A673 (cell line): ENCODE results near the gene LCN15. TPM values are rescaled to one million over a fixed set of nuclear protein-coding genes. Genes with fewer than 3 reads are reported as not detected.
A peak's percentile ranks its signal among the peaks of the same experiment; 100 is the strongest.

ENCODE experiments used
- BruUV-seq: library from RNA; stranded (reverse); fragments of 400-500 nt; replicated peaks from 2 replicates; lab custom pipeline; 2021; lab: Mats Ljungman, UMichigan
- CTCF ChIA-PET: fragments of 300-600 bp; sonication (Branson Sonifier 250); formaldehyde crosslinking; loops from one replicate; lab custom pipeline; 2022; ENCODE audit warnings: antibody characterized with exemption; lab: Charles Lee
- POLR2A ChIA-PET: fragments of 300-600 bp; sonication (Branson Sonifier 250); formaldehyde crosslinking; loops from one replicate; lab custom pipeline; 2022; ENCODE audit warnings: antibody characterized with exemption; ENCODE audit not compliant: low non-redundant PET; lab: Charles Lee
- DNase-seq: peaks from one replicate; pipeline ENCODE4 v3.0.0-alpha.2; 2015; ENCODE audit warnings: low spot score
- H3K27ac ChIP-seq: fragments of 200-600 bp; sonication (generic); 2 replicates; pipeline ENCODE4 v1.5.1; 2016; ENCODE audit warnings: mixed run types, low read depth, mild to moderate bottlenecking, mixed read lengths, antibody characterized with exemption, low read length; ENCODE audit not compliant: poor library complexity, severe bottlenecking
- H3K27me3 ChIP-seq: fragments of 200-600 bp; sonication (generic); replicated peaks from 2 replicates; pipeline ENCODE4 v1.6.1; 2017; ENCODE audit warnings: mixed run types, low read depth, mild to moderate bottlenecking, mixed read lengths, antibody characterized with exemption, low read length; ENCODE audit not compliant: insufficient read depth, poor library complexity
- H3K36me3 ChIP-seq: fragments of 200-600 bp; sonication (generic); 2 replicates; pipeline ENCODE4 v1.6.1; 2016; ENCODE audit warnings: mixed run types, mild to moderate bottlenecking, mixed read lengths, antibody characterized with exemption, low read length; ENCODE audit not compliant: insufficient read depth, poor library complexity, severe bottlenecking
- H3K4me1 ChIP-seq: fragments of 200-600 bp; sonication (generic); 2 replicates; pipeline ENCODE4 v1.6.1; 2017; ENCODE audit warnings: mixed run types, mild to moderate bottlenecking, mixed read lengths, antibody characterized with exemption, low read length; ENCODE audit not compliant: insufficient read depth, poor library complexity, severe bottlenecking
- H3K4me3 ChIP-seq: fragments of 200-600 bp; sonication (generic); 2 replicates; pipeline ENCODE4 v1.5.1; 2016; ENCODE audit warnings: low read depth, mixed run types, mild to moderate bottlenecking, mixed read lengths, low read length; ENCODE audit not compliant: poor library complexity, severe bottlenecking
- H3K9me3 ChIP-seq: fragments of 200-600 bp; sonication (generic); 2 replicates; pipeline ENCODE4 v1.6.1; 2016; ENCODE audit warnings: mixed run types, low read depth, mild to moderate bottlenecking, mixed read lengths, antibody characterized with exemption, low read length; ENCODE audit not compliant: poor library complexity, severe bottlenecking
- CTCF ChIP-seq: fragments of 300-800, 200-600 bp; sonication (generic); conservative IDR thresholded peaks from 2 replicates; pipeline ENCODE4 v1.5.1; 2017; ENCODE audit warnings: low read depth, mild to moderate bottlenecking, antibody characterized with exemption, low read length, moderate library complexity, mixed read lengths
- EZH2 ChIP-seq: fragments of 200-600 bp; sonication (generic); IDR thresholded peaks from 2 replicates; pipeline ENCODE4 v1.6.1; 2017; ENCODE audit warnings: borderline replicate concordance, low read depth, mild to moderate bottlenecking, mixed read lengths, antibody characterized with exemption, low read length; ENCODE audit not compliant: poor library complexity, severe bottlenecking
- intact Hi-C: fragments of 100-400 bp; cut with micrococcal nuclease; formaldehyde crosslinking; loops from one replicate; pipeline ENCODE4 v1.10.0; 2022; ENCODE audit not compliant: unreplicated experiment
- total RNA-seq: library from RNA; stranded (reverse); gene quantifications from 2 replicates; pipeline ENCODE4 v1.2.3, GENCODE V29; 2021

The LCN15 gene
- total RNA-seq, 1 experiment from 2014 or later = not detected

DNA sequence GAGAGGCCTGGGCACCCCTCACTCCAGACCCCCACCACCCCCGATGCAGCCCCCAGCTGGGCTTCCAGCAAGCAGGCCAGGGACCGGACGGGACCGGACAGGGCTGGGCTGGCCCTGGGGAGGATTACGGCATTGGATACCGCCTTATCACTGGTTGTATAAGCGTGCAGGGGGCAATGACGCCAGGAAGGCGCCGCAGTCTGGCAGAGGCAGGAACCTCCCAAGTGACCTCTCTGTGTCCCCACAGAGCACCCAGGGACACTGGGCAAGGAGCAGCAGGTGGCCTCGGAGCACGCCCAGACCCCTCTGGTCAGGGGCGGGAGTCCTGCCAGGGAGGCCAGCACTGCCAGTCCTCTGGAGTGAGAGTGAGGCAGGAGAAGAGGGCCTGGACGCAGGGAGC, 723 bp upstream of the LCN15 start:
- POLR2A ChIA-PET = no interaction called here
- peaks cover 5% of the 10 kb centered on the region for H3K4me1 ChIP-seq
- no peaks in the 10 kb centered on the region for H3K9me3 ChIP-seq
- CTCF ChIA-PET = interaction anchor here (0.6 to 0.7 kb wide), 2 partner anchors 14 to 79 kb away, joined by 3 to 5 read pairs; no protein-coding TSS in a partner anchor
- no peaks in the 10 kb centered on the region for H3K27me3 ChIP-seq
- H3K4me3 ChIP-seq = no peak overlapping the region
- intact Hi-C loops = no loop called here
- H3K27ac ChIP-seq = no peak overlapping the region
- H3K36me3 ChIP-seq = no peaks in the 10 kb centered on the region
- no TSS peak for BruUV-seq
- no peak for DNase-seq
- no peak for TF ChIP-seq EZH2
- TF ChIP-seq CTCF = no peak

- H3K4me3 ChIP-seq = no peak overlapping the region
- H3K9me3 ChIP-seq = no peaks in the 10 kb centered on the region
- intact Hi-C loops = no loop called here
- no peak overlapping the region for H3K27ac ChIP-seq
- POLR2A ChIA-PET = no interaction called here
- DNase-seq = no peak
- no TSS peak for BruUV-seq
- no peaks in the 10 kb centered on the region for H3K27me3 ChIP-seq
- H3K36me3 ChIP-seq = no peaks in the 10 kb centered on the region
- CTCF ChIA-PET = interaction anchor here (0.6 kb wide), 1 partner anchor 20 kb away, joined by 4 read pairs; no protein-coding TSS in a partner anchor
- peaks cover 5% of the 10 kb centered on the region for H3K4me1 ChIP-seq
- TF ChIP-seq EZH2 (no peak), CTCF (no peak)
Observed at GRCh38 chr9:136763649-136764035, 676 bp downstream of the LCN15 start.

DNA sequence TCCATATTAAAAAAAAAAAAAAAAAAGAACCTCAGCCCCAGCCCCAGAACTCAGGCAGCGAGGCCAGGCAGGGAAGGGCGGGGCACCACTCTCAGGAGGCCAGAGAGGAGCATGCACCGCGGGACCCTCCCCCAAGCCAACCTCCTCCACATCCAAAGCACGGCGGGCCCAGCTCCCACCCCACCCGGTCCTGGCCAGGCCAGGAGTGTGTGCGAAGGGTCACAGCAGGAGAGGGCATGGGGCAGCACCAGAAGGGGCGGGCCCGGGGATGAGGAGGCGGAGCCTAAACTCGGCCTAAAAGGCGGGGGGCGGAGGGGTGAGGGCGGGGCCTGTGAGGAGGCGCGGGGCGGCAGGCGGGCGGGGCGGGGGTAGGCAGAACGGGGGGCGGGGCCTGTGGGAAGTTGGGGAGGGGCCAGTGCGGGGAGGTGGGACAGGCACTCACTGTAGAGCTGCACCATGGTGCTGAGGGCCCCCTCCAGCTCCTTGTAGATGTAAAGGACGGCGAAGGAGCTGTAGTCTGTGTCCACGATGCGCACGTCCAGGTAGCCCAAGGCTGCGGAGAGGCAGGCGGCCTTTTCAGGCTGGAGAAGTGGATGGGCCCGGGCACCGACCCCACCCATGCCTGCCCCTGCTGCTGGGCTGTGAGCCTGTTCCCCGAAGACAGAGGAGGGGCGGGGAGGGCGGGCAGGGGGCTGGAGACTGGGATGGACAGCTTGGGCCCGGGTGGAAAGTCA, 1.2 kb downstream of the LCN15 start:
- BruUV-seq = no TSS peak
- Histone ChIP-seq H3K9me3 (no peaks in the 10 kb centered on the region), H3K27me3 (no peaks in the 10 kb centered on the region), H3K36me3 (no peaks in the 10 kb centered on the region), H3K4me1 (peaks cover 5% of the 10 kb centered on the region), H3K27ac (no peak overlapping the region), H3K4me3 (no peak overlapping the region)
- CTCF ChIA-PET = interaction anchor here (0.6 kb wide), 1 partner anchor 19 kb away, joined by 4 read pairs; no protein-coding TSS in a partner anchor
- DNase-seq = peak; percentile 69
- TF ChIP-seq CTCF (no peak), EZH2 (no peak)
- POLR2A ChIA-PET = no interaction called here
- intact Hi-C loops = no loop called here
